NK-92 (cell line): Measurements from ENCODE around the gene PPP4R2.
"Not testable (repeated sequence)": the region's sequence is repeated elsewhere in the genome, so short reads cannot be mapped to it uniquely, and the experiment has no call there.

Source experiments
- DNase-seq: peaks from one replicate; lab custom pipeline; 2025; ENCODE audit not compliant: unreplicated experiment; lab: John Stamatoyannopoulos, UW

Gene PPP4R2

DNA sequence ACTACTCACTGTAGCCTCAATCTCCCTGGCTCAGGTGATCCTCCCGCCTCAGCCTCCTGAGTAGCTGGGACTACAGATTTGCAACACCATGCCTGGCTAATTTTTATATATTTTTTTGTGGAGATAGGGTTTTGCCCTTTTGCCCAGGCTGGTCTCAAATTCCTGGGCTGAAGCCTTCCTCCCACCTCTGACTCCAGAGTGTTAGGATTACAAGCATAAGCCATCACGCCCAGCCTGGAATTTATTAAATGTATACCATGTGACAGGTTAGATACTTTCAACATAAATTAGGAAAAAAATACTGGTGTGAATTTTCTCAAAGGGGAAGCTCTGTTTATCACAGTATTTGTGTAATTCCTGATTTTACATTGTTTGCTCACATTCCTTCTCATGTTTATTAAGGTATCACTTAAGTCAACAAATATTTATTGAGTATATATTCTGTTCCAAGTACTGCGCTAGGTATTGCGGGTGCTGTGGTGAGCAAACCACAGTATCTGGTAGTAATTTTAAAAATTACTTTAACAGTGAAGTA lies 24.8 kb downstream of the PPP4R2 start:
- no peak for DNase-seq

DNA sequence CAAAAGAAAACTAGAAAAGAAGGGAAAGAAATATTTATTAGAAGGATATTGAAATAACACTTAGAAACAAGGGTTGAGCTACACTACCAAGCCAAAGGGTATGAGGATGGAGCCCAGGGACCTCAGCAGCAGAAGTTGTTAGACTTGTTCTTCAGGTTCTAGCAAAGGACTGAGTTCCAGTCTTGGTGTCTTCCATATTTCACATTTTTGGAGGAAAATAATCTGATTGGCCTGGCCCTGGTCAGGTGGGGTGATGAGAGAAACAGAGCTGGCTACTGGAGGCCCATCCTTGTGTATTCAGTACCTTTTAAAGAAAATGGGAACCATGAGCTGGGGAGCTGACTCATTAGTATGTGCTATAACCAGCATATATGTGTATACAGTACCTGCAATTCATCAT lies 28.2 kb downstream of the PPP4R2 start:
- DNase-seq: no peak

DNA sequence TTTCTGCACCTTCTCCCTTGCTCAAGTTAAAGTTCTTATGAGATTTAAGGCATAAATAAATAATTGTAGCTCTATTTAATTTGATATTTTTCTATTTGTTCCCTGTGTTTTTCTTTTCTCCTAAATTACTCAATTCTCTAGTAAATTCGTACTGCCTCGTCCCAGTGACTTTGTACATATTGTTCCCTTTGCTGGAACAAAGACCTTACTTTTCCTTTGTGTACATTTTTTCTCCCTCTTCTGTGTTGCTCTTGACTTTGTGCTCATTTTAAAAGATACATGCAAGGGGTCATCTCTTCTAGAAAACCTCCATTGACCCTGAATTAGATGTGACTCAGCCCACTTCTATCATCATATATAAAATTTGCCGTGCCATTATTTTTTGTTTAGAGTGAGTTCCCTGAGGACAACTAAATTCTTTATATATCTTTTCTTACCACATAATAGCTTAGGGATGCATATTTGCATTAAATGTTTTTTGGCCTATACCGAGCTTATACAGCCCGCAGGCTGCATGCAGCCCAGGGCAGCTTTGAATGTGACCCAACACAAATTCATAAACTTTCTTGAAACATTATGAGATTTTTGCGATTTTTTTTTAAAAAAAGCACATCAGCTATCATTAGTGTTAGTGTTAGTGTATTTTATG lies 29.6 kb downstream of the PPP4R2 start:
- DNase-seq: no peak

DNA sequence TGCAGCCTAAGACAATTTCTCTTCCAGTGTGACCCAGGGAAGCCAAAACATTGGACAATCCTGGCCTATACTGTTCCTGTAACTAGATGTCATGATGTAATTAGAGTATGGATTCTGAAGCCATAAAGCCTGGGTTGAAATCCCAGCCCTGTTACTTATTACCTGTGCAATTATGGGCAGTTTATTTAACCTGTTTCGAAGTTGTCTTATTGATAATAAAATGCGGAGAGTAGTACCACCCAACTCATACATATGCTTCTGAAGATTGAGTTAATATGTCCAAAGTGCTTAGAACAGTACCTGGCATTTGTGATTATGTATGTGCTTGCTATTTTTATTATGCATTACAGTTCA lies 30.1 kb downstream of the PPP4R2 start:
- DNase-seq: no peak

DNA sequence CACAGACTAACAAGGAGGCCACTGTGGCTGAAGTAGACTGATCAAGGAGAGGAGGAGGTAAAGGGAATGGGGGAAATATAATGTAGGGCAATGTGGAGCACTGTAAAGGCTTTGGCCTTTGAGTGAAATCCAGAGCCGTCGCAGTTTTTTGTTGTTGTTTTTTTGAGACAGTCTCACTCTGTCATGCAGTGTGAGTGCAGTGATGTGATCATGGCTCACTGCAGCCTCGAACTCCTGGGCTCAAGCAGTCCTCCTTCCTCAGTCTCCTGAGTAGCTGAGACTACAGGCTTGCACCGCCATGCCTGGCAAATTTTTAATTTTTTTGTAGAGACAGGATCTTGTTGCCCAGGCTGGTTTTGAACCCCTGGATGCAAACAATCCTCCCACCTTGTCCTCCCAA lies 32.2 kb downstream of the PPP4R2 start:
- no peak for DNase-seq

DNA sequence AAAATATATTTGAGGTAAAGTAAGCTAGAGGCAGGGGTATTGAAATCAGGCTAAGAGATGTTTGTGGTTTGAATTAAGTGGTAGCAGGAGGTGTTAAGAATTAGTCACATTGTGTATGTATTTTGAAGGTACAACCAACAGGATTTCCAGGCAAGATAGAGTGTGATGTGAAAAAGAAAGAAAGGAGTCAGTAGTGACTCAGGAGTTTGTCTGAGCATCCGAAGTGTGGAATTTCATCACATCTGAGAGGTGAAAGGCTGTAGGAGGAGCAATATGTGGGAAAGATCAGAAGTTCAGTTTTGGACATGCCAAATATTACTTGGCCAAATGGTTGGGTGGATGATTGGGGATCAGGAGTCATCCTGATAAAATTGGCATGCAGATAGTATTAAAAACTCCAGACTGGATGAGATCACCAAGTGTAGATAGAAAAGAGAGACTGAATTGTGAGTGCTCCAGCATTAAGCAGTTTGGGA lies 32.7 kb downstream of the PPP4R2 start:
- no peak for DNase-seq

DNA sequence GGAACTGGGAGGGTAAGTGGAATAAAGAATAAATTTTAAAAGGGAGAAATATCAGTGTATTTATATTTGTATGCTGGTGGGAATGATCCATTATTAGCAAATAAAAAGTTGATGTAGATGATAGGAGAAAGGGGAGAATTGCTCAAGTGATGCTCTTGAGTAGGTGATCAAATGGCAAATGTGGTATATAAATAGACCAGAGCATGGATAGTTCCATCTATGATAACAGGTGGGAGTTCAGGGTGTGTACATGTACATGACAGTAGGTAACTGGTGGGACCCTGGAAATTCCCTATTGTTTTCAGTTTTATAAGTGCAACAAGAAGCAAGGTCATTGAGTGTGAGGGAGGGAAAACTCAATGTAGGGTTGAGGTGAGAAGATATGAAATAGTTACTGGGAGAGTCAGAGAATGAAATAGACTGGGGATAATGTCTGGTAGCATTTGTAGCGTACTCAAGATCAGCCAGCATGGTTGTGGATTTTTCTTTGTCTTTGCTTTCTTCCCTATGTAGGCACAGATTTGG lies 33.5 kb downstream of the PPP4R2 start:
- no peak for DNase-seq

DNA sequence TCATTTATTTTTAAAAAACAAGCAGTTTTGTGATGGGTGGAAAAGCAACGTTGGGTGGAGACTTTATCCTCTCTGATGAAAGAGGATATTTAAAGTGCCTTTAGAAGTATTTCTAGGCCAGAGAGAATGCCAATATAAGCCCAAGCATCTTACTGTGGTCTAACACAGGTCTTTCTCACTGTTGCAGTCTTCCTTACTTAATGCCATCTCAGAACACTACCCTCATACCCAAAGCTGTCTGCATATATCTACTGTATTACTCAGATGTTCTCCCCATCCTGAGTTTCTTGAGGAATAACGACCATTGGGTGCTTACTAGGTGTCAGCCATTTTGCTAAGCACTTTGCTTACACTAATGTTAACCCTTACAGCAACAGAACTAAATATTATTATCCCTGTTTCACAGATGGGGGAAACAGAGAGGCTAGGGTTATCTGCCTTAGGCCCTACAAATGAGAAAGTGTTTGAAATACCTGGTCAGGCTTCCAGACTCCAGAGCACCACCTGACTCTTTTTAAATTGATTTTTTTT lies 35.0 kb downstream of the PPP4R2 start:
- no peak for DNase-seq

DNA sequence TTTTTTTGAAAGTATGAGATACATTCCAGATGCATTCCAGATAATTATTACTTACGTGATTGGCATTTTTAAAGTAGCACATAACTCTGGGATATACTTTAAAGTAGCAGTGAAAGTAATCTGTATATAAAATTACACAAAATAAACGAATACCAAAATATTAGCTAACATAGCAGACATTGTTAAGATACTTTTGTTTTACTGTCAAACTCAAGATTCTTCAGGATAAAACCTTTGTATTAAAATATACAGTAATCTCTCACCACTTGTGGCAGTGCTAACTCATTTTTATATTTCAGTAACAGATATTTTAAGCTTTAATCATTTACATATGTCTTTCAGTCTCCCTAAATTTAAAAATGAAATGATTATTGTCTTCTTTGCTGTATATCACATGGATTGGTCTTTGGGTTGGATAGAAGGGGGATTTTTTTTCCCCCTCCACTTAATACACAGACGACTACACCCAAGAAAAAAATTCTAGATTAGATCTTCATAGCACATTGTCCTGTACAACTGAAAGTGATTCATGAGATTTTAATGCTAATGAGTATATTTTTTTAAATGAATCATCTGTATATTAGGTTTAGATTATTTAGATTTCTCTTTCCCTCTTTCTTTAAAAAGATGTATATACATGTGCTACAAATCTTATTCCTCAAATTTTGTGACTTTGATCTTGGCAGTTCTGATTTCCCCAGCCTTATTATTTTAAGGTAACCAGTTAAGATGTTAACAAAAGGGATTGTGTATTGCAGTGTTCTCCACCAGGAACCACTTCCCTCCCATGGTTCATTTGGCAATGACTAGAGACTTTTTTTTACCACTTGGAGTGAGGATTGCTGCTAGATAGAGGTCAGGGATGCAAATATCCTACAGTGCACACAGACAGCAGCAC lies 40.3 kb downstream of the PPP4R2 start:
- no peak for DNase-seq

DNA sequence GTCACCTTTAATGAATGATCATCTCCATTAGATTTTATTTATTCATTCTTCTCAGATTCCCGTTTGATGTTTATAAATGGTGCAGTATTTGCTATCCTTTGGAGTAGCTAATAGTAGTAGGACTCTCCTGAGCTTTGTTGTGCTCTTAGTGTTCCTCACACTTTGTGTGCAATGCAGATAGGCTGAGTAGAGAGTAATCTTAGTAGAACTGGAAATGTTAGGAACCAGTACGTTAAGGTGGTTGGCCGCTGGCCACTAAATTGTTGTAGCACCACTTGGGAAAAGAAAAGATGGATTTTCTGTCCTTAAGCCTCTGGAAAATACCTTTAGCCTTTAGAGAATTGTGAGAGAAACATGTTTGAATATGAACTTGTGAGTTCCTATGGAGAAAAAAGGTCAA lies 44.9 kb downstream of the PPP4R2 start:
- no peak for DNase-seq

DNA sequence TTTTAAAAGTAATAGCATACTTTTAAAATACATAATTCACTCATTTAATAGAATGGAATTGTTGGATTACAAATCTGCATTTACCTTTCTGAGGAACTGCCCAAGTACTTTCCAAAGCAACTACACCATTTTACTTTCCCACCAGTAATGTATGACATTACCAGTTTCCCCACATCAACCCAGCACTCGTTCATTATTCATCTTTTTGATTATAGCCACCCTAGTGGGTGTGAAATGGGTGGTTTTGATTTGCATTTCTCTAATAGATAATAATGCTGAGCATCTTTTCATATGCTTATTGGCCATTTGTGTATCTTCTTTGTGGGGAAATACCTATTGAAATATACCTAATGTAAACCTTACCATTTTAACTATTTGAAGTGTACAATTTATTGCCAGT lies 46.8 kb downstream of the PPP4R2 start:
- DNase-seq: no peak

DNA sequence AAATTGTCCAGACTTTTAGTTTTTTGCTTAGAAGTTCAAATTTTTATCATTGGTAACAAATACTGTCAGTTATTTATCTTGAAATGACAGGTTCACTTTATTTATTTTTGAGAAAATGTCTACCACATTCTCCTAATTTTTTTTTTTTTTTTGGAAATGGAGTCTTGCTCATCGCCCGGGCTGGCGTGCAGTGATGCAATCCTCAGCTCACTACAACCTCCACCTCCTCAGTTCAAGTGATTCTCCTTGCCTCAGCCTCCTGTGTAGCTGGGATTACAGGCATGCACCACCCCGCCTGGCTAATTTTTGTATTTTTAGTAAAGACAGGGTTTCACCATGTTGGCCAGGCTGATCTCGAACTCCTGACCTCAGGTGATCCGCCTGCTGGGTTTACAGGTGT lies 48.8 kb downstream of the PPP4R2 start:
- DNase-seq: no peak

DNA sequence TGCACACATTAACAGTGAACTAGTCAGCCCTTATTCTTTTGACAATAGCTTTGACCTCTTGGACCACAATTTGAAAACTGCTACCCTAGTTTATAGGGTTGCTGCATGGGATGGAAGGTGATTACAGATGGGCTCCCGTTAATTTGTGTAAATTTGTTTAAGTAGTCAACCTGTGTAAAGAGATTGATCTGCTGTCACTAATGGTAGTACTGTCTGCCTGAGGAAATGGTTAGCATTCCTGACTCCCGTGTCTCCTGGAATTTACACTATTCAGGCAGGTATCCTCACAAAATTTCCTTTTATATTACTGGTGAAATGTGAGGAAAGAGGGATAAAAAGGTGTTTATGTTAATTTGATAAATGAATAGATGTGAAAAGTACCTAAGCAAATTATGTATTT lies 49.6 kb downstream of the PPP4R2 start:
- DNase-seq: no peak

DNA sequence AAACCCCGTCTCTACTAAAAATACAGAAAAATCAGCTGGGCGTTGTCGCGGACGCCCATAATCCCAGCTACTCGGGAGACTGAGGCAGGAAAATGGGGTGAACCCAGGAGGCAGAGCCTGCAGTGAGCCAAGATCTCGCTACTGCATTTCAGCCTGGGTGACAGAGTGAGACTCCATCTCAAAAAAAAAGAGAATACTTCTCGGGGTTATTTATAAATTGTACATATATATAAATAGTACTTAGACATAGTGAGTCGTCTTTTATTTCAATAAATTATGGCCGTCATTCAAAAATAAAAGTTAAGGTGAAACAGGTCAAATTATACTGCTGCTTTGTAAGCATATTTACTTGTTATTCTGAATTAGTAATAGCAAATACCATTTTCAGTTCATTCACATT lies 52.7 kb downstream of the PPP4R2 start:
- no peak for DNase-seq

DNA sequence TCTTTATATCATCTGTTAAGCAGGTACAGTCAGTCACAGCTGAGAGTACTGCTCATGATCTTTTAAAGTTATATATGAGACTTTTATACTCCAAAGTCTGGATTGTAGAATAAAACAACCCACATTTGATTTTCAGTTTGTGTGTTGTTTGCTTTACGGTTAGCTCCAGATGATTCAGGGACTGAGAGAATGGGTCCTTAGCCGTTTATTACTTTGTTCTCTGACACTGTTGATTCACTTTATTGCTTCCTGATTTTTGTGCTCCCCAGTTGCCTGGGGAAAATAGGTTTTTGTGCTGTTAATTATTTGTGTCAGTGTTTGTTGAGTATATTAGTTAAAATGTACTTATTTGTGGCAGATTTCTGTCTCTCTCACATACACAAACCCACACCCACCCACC lies 56.2 kb downstream of the PPP4R2 start:
- DNase-seq: no peak

DNA sequence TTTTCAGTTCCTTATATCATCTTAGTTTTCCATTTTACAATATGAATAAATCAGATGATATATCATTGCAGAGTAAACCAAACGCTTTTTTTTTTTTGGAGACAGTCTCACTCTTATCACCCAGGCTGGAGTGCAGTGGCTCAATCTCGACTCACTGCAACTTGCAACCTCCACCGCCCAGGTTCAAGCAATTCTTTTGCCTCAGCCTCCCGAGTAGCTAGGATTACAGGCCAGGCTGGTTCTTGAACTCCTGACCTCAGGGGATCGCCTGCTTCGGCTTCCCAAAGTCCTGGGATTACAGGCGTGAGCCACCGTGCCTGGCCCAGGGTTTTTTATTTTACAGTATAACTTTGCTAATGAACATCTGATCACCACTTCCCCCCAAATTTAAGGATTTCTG lies 59.0 kb downstream of the PPP4R2 start:
- no peak for DNase-seq

DNA sequence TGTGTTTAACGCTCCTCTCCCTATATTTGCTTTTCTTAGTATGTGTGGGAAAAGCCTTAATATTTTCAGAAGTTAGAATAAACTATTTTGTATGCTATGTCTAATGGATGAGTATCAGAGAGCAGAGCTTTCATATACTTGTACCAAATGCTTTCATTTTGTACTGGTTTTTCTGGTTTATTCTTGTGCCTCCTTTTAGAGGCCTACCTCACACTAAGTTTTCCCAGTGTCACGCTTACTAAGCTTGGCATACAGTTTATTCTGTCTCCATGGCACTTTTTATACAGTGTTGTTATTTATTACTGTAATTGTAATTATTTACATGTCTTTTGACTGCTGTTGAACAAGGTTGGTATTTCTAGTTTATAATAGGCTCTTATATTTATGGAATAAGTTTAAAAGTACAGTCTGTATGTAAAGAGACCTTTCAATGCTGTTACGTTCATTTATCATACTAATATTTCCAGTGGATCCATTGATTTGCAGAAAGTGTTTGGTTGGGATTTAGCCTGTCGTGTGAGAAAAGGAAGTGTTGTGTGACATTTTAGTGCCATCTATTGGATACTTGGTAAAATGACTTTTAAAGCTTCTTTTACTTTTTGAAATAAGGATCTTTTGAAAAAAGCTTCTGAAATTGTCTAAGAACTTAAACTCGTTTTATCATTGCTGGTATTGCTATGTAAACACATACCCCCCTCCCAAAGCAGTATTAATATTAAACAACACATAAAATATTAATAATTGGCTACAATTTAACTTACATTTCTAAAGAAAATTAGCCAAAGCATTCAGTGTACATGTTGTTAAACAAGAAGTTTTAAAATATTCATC lies 59.6 kb downstream of the PPP4R2 start:
- no peak for DNase-seq

DNA sequence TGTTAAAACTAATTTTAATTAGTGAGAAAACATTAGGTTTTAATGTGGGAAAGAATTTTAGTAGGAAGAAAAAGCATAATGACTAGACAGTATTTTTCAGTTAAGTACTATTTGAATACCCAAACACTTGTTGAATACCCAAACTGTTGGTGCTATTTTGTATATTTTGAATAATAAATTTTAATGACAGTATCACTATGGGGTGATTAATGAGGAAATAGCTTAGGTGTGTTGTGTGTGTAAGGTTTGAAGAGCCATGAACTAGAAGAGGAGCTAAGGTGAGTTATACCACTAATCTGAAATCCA lies 60.2 kb downstream of the PPP4R2 start:
- no peak for DNase-seq

DNA sequence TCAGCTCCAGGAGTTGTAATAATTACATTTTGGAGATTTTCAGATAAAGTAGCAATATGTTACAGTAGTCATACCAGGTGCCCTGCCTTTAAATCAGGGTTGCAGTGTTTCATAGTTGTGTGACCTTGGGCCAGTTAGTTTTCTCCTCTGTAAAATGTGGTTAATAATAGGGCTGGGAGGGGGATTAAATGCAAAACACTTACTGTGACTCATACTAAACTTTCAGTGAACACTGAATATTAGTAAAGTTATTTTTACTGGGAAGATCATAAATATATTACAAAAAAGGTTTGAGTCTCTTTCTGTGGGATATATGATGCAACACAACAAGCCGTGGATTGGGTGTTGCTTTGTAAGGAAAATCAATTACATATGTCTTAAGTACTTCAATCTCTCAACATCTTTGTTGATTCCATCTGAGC lies 63.7 kb downstream of the PPP4R2 start:
- no peak for DNase-seq

DNA sequence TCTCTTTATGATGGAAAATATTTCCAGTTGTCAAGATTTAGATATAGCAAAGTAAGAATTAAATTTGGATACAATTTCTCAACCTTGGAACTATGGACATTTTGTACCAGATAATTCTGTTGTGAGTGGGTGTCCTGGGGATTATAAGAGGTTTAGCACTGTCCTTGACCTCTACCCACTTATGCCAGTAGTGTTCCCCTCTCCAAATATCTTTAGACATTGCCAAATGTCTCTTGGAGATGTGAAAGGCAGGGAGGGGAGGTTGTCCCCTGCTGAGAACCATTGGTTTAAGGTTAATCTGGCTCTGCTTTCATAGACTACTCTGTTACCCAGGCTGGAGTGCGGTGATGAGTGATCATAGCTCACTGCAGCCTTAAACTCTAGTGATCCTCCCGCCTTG lies 64.8 kb downstream of the PPP4R2 start, which contains the start of gene EBLN2:
Gene EBLN2, plus strand, starts transcription at position 244 of the 400 bp plus-strand sequence. CDS start 423 bp downstream, outside the sequence.
- DNase-seq: no peak

DNA sequence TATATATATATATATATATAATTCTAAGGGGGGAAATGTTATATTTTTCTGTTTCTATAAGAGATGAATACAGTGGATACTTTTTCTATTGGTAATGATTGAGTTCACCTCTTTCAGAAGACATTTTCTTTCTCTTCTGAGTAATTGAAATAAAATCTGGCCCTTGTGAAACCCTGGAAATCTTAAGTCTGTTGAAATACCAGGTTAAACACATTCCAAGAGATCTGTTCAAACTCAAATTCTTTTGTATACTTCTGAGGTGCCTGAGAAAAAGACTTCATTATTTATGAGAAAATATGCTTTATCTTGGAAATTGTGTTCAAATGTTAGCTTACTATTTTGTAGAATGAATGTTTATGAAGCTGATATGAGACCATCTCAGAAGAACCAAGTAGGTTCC lies 69.6 kb downstream of the PPP4R2 start:
- not testable (repeated sequence) for DNase-seq
